ENCODE data around the gene MYT1. TPM values are rescaled to one million over a fixed set of nuclear protein-coding genes. Genes with fewer than 3 reads are reported as not detected.

The MYT1 gene
- total and polyA plus RNA-seq, 2 of the 13 experiments (the other 11 are each of a cell fraction or from before 2014, with no cell fraction given): 0.58 to 2.5 TPM

DNA sequence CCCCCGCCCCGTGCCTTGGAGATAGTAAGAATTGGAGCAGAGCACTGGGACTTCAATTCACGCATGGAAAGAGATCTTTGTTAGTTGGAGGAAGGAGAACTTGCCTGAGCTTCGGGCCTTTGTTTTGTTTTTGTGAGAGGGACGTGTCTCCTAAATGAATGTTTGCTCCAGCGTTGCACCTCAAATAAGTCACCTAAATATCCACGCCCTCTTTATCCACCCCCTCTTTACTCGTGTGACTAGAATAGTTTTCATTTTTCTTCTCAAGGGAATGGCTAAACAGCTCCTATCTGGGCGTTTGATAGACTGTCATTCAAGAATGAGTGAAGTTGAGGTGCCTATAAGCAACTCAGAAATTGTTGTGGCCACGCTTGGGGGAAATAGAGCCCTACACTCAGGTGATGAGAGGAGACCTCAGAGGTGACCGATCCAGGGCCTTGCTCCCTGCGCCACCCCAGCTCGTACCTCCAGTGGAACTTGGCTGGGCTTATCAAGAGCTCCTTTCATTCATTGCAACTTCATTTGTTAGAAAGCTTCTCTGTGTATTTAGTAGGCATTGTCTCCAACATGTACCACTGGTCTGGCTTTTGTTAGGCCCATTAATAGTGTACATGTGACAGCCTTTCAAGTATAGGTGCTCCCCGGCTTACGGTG lies 92.2 kb downstream of the MYT1 start (continued):
- TF ChIP-seq PRDM4 (CRISPR knock-in tag; IDR thresholded peaks at IDR 0.05; ENCODE audit: borderline replicate concordance): no peak
- TF ChIP-seq ELF4 (CRISPR knock-in tag; IDR thresholded peaks at IDR 0.05; ENCODE audit: borderline replicate concordance): no peak
- no peak for TF ChIP-seq ZNF772 (CRISPR knock-in tag; IDR thresholded peaks at IDR 0.05)
- TF ChIP-seq, protein P1, sequence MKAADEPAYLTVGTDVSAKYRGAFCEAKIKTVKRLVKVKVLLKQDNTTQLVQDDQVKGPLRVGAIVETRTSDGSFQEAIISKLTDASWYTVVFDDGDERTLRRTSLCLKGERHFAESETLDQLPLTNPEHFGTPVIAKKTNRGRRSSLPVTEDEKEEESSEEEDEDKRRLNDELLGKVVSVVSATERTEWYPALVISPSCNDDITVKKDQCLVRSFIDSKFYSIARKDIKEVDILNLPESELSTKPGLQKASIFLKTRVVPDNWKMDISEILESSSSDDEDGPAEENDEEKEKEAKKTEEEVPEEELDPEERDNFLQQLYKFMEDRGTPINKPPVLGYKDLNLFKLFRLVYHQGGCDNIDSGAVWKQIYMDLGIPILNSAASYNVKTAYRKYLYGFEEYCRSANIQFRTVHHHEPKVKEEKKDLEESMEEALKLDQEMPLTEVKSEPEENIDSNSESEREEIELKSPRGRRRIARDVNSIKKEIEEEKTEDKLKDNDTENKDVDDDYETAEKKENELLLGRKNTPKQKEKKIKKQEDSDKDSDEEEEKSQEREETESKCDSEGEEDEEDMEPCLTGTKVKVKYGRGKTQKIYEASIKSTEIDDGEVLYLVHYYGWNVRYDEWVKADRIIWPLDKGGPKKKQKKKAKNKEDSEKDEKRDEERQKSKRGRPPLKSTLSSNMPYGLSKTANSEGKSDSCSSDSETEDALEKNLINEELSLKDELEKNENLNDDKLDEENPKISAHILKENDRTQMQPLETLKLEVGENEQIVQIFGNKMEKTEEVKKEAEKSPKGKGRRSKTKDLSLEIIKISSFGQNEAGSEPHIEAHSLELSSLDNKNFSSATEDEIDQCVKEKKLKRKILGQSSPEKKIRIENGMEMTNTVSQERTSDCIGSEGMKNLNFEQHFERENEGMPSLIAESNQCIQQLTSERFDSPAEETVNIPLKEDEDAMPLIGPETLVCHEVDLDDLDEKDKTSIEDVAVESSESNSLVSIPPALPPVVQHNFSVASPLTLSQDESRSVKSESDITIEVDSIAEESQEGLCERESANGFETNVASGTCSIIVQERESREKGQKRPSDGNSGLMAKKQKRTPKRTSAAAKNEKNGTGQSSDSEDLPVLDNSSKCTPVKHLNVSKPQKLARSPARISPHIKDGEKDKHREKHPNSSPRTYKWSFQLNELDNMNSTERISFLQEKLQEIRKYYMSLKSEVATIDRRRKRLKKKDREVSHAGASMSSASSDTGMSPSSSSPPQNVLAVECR (CRISPR knock-in tag; IDR thresholded peaks at IDR 0.05; ENCODE audit: borderline replicate concordance): peak; percentile 10; the same call in 1 of the 2 replicates
- TF ChIP-seq ZNF432 (CRISPR knock-in tag; IDR thresholded peaks at IDR 0.05; ENCODE audit: borderline replicate concordance): no peak
- no peak for TF ChIP-seq ETV6 (CRISPR knock-in tag; conservative IDR thresholded peaks at IDR 0.05)
- no peak for TF ChIP-seq ATM (IDR thresholded peaks at IDR 0.05; ENCODE audit: borderline replicate concordance)
- no peak for TF ChIP-seq GTF3A (CRISPR knock-in tag; conservative IDR thresholded peaks at IDR 0.05)
- TF ChIP-seq ZNF749 (CRISPR knock-in tag; IDR thresholded peaks at IDR 0.05; ENCODE audit: borderline replicate concordance): peak; percentile 51; the same call in 1 of the 2 replicates
- TF ChIP-seq IRX3 (CRISPR knock-in tag; IDR thresholded peaks at IDR 0.05; ENCODE audit: borderline replicate concordance, low read depth): no peak
- no peak for TF ChIP-seq ZNF780A (CRISPR knock-in tag; IDR thresholded peaks at IDR 0.05)
- no peak for TF ChIP-seq DNMT1 (CRISPR knock-in tag; IDR thresholded peaks at IDR 0.05)
- TF ChIP-seq ZBTB38 (CRISPR knock-in tag; IDR thresholded peaks at IDR 0.05): peak; percentile 84
- no peak for TF ChIP-seq ZNF674 (CRISPR knock-in tag; IDR thresholded peaks at IDR 0.05; ENCODE audit: low read depth)
- TF ChIP-seq, protein P2, sequence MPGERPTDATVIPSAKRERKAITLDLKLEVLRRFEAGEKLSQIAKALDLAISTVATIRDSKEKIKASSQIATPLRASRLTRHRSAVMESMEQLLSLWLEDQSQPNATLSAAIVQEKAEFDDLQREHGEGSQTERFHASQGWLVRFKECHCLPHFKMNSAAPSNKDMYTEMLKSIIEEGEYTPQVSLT (CRISPR knock-in tag; IDR thresholded peaks at IDR 0.05; ENCODE audit: borderline replicate concordance, low read depth): no peak
- TF ChIP-seq SMYD3 (CRISPR knock-in tag; IDR thresholded peaks at IDR 0.05): 0 out of 2 replicates have a peak, but pooled peaks have one; percentile 51
- TF ChIP-seq, protein P3, sequence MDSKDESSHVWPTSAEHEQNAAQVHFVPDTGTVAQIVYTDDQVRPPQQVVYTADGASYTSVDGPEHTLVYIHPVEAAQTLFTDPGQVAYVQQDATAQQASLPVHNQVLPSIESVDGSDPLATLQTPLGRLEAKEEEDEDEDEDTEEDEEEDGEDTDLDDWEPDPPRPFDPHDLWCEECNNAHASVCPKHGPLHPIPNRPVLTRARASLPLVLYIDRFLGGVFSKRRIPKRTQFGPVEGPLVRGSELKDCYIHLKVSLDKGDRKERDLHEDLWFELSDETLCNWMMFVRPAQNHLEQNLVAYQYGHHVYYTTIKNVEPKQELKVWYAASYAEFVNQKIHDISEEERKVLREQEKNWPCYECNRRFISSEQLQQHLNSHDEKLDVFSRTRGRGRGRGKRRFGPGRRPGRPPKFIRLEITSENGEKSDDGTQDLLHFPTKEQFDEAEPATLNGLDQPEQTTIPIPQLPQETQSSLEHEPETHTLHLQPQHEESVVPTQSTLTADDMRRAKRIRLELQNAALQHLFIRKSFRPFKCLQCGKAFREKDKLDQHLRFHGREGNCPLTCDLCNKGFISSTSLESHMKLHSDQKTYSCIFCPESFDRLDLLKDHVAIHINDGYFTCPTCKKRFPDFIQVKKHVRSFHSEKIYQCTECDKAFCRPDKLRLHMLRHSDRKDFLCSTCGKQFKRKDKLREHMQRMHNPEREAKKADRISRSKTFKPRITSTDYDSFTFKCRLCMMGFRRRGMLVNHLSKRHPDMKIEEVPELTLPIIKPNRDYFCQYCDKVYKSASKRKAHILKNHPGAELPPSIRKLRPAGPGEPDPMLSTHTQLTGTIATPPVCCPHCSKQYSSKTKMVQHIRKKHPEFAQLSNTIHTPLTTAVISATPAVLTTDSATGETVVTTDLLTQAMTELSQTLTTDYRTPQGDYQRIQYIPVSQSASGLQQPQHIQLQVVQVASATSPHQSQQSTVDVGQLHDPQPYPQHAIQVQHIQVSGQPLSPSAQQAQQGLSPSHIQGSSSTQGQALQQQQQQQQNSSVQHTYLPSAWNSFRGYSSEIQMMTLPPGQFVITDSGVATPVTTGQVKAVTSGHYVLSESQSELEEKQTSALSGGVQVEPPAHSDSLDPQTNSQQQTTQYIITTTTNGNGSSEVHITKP (CRISPR knock-in tag; IDR thresholded peaks at IDR 0.05; ENCODE audit: low read depth): no peak
- no peak for TF ChIP-seq ZNF567 (CRISPR knock-in tag; IDR thresholded peaks at IDR 0.05; ENCODE audit: borderline replicate concordance)
- TF ChIP-seq THAP11 (CRISPR knock-in tag; IDR thresholded peaks at IDR 0.05): no peak

All from HepG2 (cell line).